Epithelial cell of prostate (primary cell): ENCODE data around the gene NEMP1.

Experiments used
- DNase-seq: peaks from one replicate; pipeline ENCODE4 v3.0.0-alpha.2; 2011; ENCODE audit warnings: low read depth, low spot score
- H3K27ac ChIP-seq: fragments of 450-650 bp; 2 replicates; pipeline ENCODE4 v1.5.1; 2017; ENCODE audit warnings: mild to moderate bottlenecking

Gene NEMP1

GRCh38 chr12:57009949-57010626, 68.5 kb downstream of the NEMP1 start:
- DNase-seq: no peak
- H3K27ac ChIP-seq: no peak overlapping the region

DNA sequence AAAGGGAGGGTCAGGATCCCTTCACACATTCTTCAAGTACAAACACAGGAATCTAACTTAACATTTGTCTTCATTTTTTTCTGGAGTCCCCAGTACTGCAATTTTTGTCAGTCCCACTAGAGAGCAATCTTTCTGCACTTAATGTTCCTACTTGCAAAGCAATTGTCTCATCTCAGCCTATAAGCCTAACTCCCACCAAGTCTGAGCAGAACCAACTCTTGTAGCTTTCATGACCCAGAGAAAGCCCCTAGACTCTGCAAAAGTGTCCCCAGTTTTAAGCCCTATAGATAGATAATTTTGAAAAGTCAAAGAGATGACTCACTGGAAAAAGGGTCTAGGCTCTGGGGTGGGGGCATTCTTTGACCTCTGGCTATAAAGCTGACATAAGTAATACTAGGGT, 70.4 kb downstream of the NEMP1 start:
- DNase-seq: no peak
- H3K27ac ChIP-seq: no peak overlapping the region

DNA sequence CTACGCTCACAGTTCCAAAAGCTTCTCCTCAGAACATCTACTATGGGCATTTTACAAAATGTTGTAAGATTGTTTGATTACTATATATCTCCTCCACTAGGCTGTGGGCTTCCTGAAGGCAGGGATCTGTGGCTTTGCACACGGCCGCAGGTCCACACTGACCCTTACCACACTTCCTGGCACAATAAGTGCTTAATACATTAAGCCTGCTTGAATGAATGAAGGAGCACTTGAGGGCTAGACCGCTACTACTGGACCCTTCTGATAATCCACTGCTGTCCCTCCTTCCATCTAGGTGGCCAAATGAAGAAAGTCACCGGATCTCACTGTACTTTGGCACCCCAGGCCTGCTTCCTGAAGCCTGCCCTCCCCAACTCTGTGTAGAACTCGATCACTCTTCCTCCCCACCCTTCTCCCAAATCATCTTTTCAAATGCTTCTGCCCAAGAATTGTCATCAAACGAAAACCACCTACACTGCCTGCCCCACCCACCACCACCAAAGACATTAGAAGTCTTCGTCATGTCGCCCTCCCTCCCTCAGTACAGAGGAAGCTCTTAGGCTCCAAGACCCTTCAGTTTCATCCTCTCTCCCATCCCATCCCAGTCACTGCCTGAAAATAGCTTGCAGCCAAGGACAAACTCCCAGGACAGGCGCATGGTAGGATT, 71.6 kb downstream of the NEMP1 start:
- no peak for DNase-seq

DNA sequence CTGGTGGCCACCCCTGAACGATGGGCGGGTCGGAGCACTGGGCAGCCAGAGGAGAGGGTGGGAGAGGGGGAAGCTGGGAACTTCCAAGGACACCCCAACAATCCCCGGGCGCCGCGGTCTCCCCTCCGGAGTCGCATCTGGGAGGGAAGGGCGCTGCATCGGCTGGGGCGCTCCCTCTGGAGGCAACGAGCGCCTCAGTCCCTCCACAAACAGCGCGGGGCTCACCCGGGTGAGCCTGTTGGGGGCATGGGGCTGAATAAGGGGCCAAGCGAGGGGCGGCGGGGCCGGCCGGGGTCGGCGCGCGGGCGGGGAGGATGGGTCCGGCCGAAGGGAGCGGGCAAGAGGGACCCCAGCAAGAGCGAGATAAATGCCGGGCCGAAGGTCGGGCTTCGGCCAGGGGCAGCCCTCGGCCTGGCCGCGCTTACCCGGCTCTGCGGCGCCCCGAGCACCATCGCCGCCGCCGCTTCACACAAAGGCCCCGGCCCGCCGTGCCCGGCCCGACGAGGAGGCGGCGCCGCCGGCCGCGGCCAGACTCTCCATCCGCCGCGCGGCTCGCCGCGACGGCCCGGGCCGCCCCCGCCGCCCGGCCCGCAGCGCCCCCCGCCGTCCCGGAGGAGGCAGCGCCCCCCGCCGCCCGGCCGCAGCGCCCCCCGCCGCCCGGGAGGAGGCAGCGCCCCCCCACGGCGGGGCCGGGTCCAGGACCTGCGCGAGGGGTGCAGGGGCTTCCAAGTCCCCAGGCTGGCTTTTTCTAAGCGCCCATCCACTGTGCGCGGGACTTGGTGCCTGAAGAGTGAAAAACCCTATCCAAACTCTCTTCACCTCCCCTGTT, 72.4 kb downstream of the NEMP1 start, which contains the start of gene ZBTB39:
TSS of gene ZBTB39 (minus strand) at position 567 of the 829 bp plus-strand sequence. CDS start 1,629 bp downstream, outside the sequence.
- no peak within 1 kb of the TSS for H3K27ac ChIP-seq

More for the DNA sequence above, 71.6 kb downstream of the NEMP1 start:
- no peak overlapping the region for H3K27ac ChIP-seq

More for the DNA sequence above, 72.4 kb downstream of the NEMP1 start, which contains the start of gene ZBTB39:
- DNase-seq: no peak
